ENCODE data around the gene MRPS17. TPM values are rescaled to one million over a fixed set of nuclear protein-coding genes. Genes with fewer than 3 reads are reported as not detected.

Gene MRPS17
- total and polyA plus RNA-seq, 2 of the 4 experiments (the other 2 are of a cell fraction): 9.9 to 15.2 TPM

- H2AK9ac ChIP-seq (replicated peaks; ENCODE audit: low read depth, low read length, poor library complexity): no peak overlapping the region
- H3K27ac ChIP-seq (ENCODE audit: insufficient read depth, low read length): no peak overlapping the region
- H4K5ac ChIP-seq (ENCODE audit: low read depth, low read length): no peak overlapping the region
- POLR2A ChIA-PET (ENCODE audit: unreplicated experiment): no interaction called here
- in situ Hi-C loops (cut with MboI; ENCODE audit: low sequenced_read_pairs) (no loop called here), intact Hi-C loops (cut with micrococcal nuclease) (no loop called here), dilution Hi-C loops (cut with HindIII; ENCODE audit: low sequenced_read_pairs, unreplicated experiment) (no loop called here)
- no peak overlapping the region for H3K4ac ChIP-seq (ENCODE audit: low read depth, low read length)
- DNase-seq (no peak), ATAC-seq (ENCODE audit: low read depth) (no peak)
- H3K9ac ChIP-seq (ENCODE audit: low read depth, low read length): no peak overlapping the region
- H3K79me1 ChIP-seq (ENCODE audit: low read depth in 1 of 2, low read length in 2 of 2): no peaks in the 10 kb centered on the region
- WGBS, 2 experiments (ENCODE audit: extremely low coverage in 2 of 2, insufficient read length in 1 of 2): no CpG with 5 or more reads among the region's 3 CpGs
- no peak overlapping the region for H2BK5ac ChIP-seq (ENCODE audit: low read depth, low read length, poor library complexity, severe bottlenecking)
- BruUV-seq (replicated peaks): no TSS peak
- no peak overlapping the region for H4K8ac ChIP-seq (ENCODE audit: low read depth in 2 of 2, low read length in 2 of 2)
- H3K9me3 ChIP-seq (ENCODE audit: control insufficient read depth, insufficient read depth, low read length): no peaks in the 10 kb centered on the region
- no peaks in the 10 kb centered on the region for H3K9me1 ChIP-seq (ENCODE audit: insufficient read depth, low read length)
- H3K4me3 ChIP-seq (ENCODE audit: insufficient read depth, low read depth, low read length): no peak overlapping the region
- no peak overlapping the region for H2AK5ac ChIP-seq (ENCODE audit: low read depth, low read length)
- no peak overlapping the region for H3K4me2 ChIP-seq (ENCODE audit: low read depth, low read length)
- no peak overlapping the region for H3K56ac ChIP-seq (ENCODE audit: extremely low read depth, insufficient read depth, low read length)
- no peak overlapping the region for H2AFZ ChIP-seq (replicated peaks; ENCODE audit: low read length, poor library complexity)
- no peak overlapping the region for H2BK15ac ChIP-seq (ENCODE audit: low read depth, low read length)
- no peak overlapping the region for H4K91ac ChIP-seq (ENCODE audit: insufficient read depth, low read depth, low read length)
- no peak overlapping the region for H2BK120ac ChIP-seq (ENCODE audit: low read depth, low read length)
- no peak overlapping the region for H3K18ac ChIP-seq (ENCODE audit: low read depth, low read length)
- H4K20me1 ChIP-seq (ENCODE audit: insufficient read depth, low read length): no peaks in the 10 kb centered on the region
- CTCF ChIA-PET: no interaction called here
- H3K27me3 ChIP-seq (ENCODE audit: control insufficient read depth, insufficient read depth, low read length): no peaks in the 10 kb centered on the region
- TF ChIP-seq SMC3 (IDR thresholded peaks at IDR 0.05; ENCODE audit: low read depth, low read length): no peak
- TF ChIP-seq NFE2L2 (IDR thresholded peaks at IDR 0.05; ENCODE audit: low read depth, low read length): peak; percentile 62; the same call in 1 of the 2 replicates
- peak; percentile 34; the same call in 1 of the 2 replicates for TF ChIP-seq MAFK (IDR thresholded peaks at IDR 0.05; ENCODE audit: low read depth, low read length)
- no peak overlapping the region for H2BK20ac ChIP-seq (ENCODE audit: low read depth, low read length)
- H3K4me1 ChIP-seq (ENCODE audit: control insufficient read depth, insufficient read depth, low read length): no peaks in the 10 kb centered on the region
- H3K14ac ChIP-seq (replicated peaks; ENCODE audit: low read depth, low read length): no peak overlapping the region
- no peaks in the 10 kb centered on the region for H3K36me3 ChIP-seq (ENCODE audit: control insufficient read depth, insufficient read depth, low read length)
- no peak overlapping the region for H3K23ac ChIP-seq (ENCODE audit: low read depth, low read length)
These were observed 38.9 kb upstream of the MRPS17 start for GRCh38 chr7:55912748-55913158.
